K562 (cell line): ENCODE measurements around the gene SRRT. TPM values are rescaled to one million over a fixed set of nuclear protein-coding genes. Genes with fewer than 3 reads are reported as not detected.
A peak's percentile ranks its signal among the peaks of the same experiment; 100 is the strongest.

Experiments
- BACH1 ChIP-seq: fragments of 200-800 bp; sonication (Bioruptor generic); IDR thresholded peaks from 2 replicates; pipeline ENCODE4 v1.6.1; 2016; ENCODE audit warnings: missing genetic modification characterization, missing compliant biosample characterization
- CTCFL ChIP-seq: IDR thresholded peaks from 2 replicates; pipeline ENCODE4 v1.6.1; 2011; ENCODE audit warnings: borderline replicate concordance, low read depth, mild to moderate bottlenecking, moderate library complexity, low read length; ENCODE audit not compliant: insufficient read depth, poor library complexity, severe bottlenecking
- ETS1 ChIP-seq: conservative IDR thresholded peaks from 2 replicates; pipeline ENCODE4 v1.6.1; 2011; ENCODE audit warnings: low read depth, mild to moderate bottlenecking, low read length; ENCODE audit not compliant: control insufficient read depth
- HLTF ChIP-seq: fragments of 450-650 bp; IDR thresholded peaks from 2 replicates; pipeline ENCODE4 v1.6.1; 2016
- LEF1 ChIP-seq: fragments of 450-650 bp; IDR thresholded peaks from 2 replicates; pipeline ENCODE4 v1.6.1; 2016; ENCODE audit warnings: mild to moderate bottlenecking
- MIER1 ChIP-seq: fragments of 450-650 bp; IDR thresholded peaks from 2 replicates; pipeline ENCODE4 v1.6.1; 2016; ENCODE audit warnings: antibody characterized with exemption, mild to moderate bottlenecking, low read depth
- RBM22 ChIP-seq: fragments of 200-400 bp; formaldehyde crosslinking; IDR thresholded peaks from 2 replicates; pipeline ENCODE4 v1.6.1; 2018; ENCODE audit warnings: low read length, low read depth; ENCODE audit not compliant: poor library complexity, severe bottlenecking
- SMAD3 ChIP-seq: fragments of 450-650 bp; formaldehyde crosslinking; conservative IDR thresholded peaks from 2 replicates; pipeline ENCODE4 v1.4.0; 2020; ENCODE audit warnings: mild to moderate bottlenecking
- TSC22D4 ChIP-seq: fragments of 450-650 bp; IDR thresholded peaks from 2 replicates; pipeline ENCODE4 v1.6.1; 2016; ENCODE audit warnings: missing genetic modification characterization, missing biosample characterization, control low read depth
- ZBTB12 ChIP-seq: fragments of 250-450 bp; sonication (Bioruptor Pico); IDR thresholded peaks from 2 replicates; pipeline ENCODE4 v1.4.0; 2020
- ZKSCAN8 ChIP-seq: fragments of 200-800 bp; sonication (Bioruptor generic); IDR thresholded peaks from 2 replicates; pipeline ENCODE4 v1.6.1; 2016; ENCODE audit warnings: missing genetic modification characterization, missing compliant biosample characterization
- ZNF12 ChIP-seq: sonication (generic); formaldehyde crosslinking; IDR thresholded peaks from 2 replicates; pipeline ENCODE4 v1.4.0; 2020; ENCODE audit warnings: mild to moderate bottlenecking, missing genetic modification reagents
- ZNF23 ChIP-seq: fragments of 250-450 bp; sonication (Bioruptor Pico); IDR thresholded peaks from 2 replicates; pipeline ENCODE4 v1.4.0; 2020; ENCODE audit warnings: mild to moderate bottlenecking
- polyA plus RNA-seq, 8 experiments: library from polyadenylated mRNA; depleted of rRNA in 4 of 8; stranded (reverse) in 5 of 8; unstranded in 3 of 8; fragments of >200 nt; fragmentation: Nextera tagmentation in 2 of 8; fragmentation: Illumina TruSeq in 1 of 8; extraction: Ambion mirVana in 2 of 8; extraction: Trizol in 1 of 8; gene quantifications; 2 replicates each; pipeline versions ENCODE4 v1.2.1 to v1.2.3, GENCODE V29; 2011 to 2014; ENCODE audit warnings: inconsistent platforms in 1 of 8, missing spikeins in 1 of 8
- total RNA-seq, 7 experiments: library from RNA; depleted of rRNA in 6 of 7; stranded (reverse); fragments of >200 nt in 6 of 7; fragmentation: Illumina TruSeq in 2 of 7; extraction: Trizol in 2 of 7; gene quantifications; 2 replicates each; pipeline versions ENCODE4 v1.2.1 to v1.2.3, GENCODE V29; 2011 to 2021; ENCODE audit warnings: low replicate concordance in 1 of 7

SRRT gene
- total and polyA plus RNA-seq, 9 of the 15 experiments (the other 6 are each of a cell fraction or from before 2014, with no cell fraction given): 10.3 to 263 (median 84.4) TPM

GRCh38 chr7:100888988-100889750, 14.3 kb downstream of the SRRT start, which contains the start of gene UFSP1 (continued):
- peak; percentile 38 for TF ChIP-seq CTCFL
- no peak for TF ChIP-seq MIER1
- no peak for TF ChIP-seq HLTF
- no peak; the same call in 1 of the 2 replicates for TF ChIP-seq ZKSCAN8 (CRISPR knock-in tag)
- no peak for TF ChIP-seq SMAD3 (CRISPR knock-in tag)
- TF ChIP-seq ZNF12 (CRISPR knock-in tag): peak; percentile 77; the same call in 1 of the 2 replicates
- TF ChIP-seq ZNF23 (CRISPR knock-in tag): no peak
- TF ChIP-seq ZBTB12: no peak
- TF ChIP-seq ETS1: peak; percentile 83
- TF ChIP-seq BACH1 (tag): no peak
- no peak for TF ChIP-seq LEF1
- peak; percentile 93 for TF ChIP-seq RBM22
- TF ChIP-seq TSC22D4 (tag): no peak
